Activated effector memory CD4-positive, alpha-beta T cell treated with Interleukin-2 at 50 U/mL for 16 hours (primary cell): Measurements from ENCODE around the gene SFTA2.
"Not testable (repeated sequence)": the region's sequence is repeated elsewhere in the genome, so short reads cannot be mapped to it uniquely, and the experiment has no call there.

Experiments
- DNase-seq: peaks from one replicate; pipeline ENCODE4 v3.0.0-alpha.2; 2020

The SFTA2 gene

GRCh38 chr6:30940361-30940986, 8.5 kb upstream of the SFTA2 start, which contains the start of gene MUCL3:
MUCL3 (plus strand) TSS chr6:30940973; CDS start chr6:30941000, 27 bp downstream.
- no peak for DNase-seq

- DNase-seq: no peak
Observed at GRCh38 chr6:30939473-30939872, 7.5 kb upstream of the SFTA2 start.

- no peak for DNase-seq
Observed at GRCh38 chr6:30938730-30939129, 6.8 kb upstream of the SFTA2 start.

- DNase-seq: no peak
Observed at GRCh38 chr6:30937265-30937664, 5.3 kb upstream of the SFTA2 start.

GRCh38 chr6:30935018-30935417, 3.0 kb upstream of the SFTA2 start:
- DNase-seq: no peak

- no peak for DNase-seq
Observed at GRCh38 chr6:30932665-30933365, 845 bp upstream of the SFTA2 start.

- DNase-seq: no peak
Observed at GRCh38 chr6:30931272-30931671, 698 bp downstream of the SFTA2 start.

GRCh38 chr6:30930506-30930905, 1.5 kb downstream of the SFTA2 start:
- DNase-seq: no peak

GRCh38 chr6:30928677-30929076, 3.3 kb downstream of the SFTA2 start:
- no peak for DNase-seq

- not testable (repeated sequence) for DNase-seq
Observed at GRCh38 chr6:30927080-30927479, 4.9 kb downstream of the SFTA2 start.

- DNase-seq: no peak
Observed at GRCh38 chr6:30926644-30927043, 5.3 kb downstream of the SFTA2 start.

GRCh38 chr6:30924040-30924627, 7.8 kb downstream of the SFTA2 start:
- DNase-seq: not testable (repeated sequence)

GRCh38 chr6:30922447-30922852, 9.5 kb downstream of the SFTA2 start:
- DNase-seq: no peak

- no peak for DNase-seq
Observed at GRCh38 chr6:30918670-30919069, 13.3 kb downstream of the SFTA2 start.

- DNase-seq: no peak
Observed at GRCh38 chr6:30917487-30917886, 14.5 kb downstream of the SFTA2 start.

- DNase-seq: no peak
Observed at GRCh38 chr6:30917041-30917440, 14.9 kb downstream of the SFTA2 start.

- no peak for DNase-seq
Observed at GRCh38 chr6:30915591-30915946, 16.4 kb downstream of the SFTA2 start.

- no peak for DNase-seq
Observed at GRCh38 chr6:30914854-30915590, 16.9 kb downstream of the SFTA2 start.

- peak; percentile 80 for DNase-seq
Observed at GRCh38 chr6:30914076-30914853, 17.7 kb downstream of the SFTA2 start, which contains the start of gene VARS2. VARS2 (plus strand) TSS chr6:30914238; CDS start chr6:30914837, 599 bp downstream.

- DNase-seq: no peak
Observed at GRCh38 chr6:30913721-30914075, 18.3 kb downstream of the SFTA2 start.

GRCh38 chr6:30912746-30913520, 19.0 kb downstream of the SFTA2 start:
- no peak for DNase-seq

- DNase-seq: not testable (repeated sequence)
Observed at GRCh38 chr6:30910473-30910872, 21.5 kb downstream of the SFTA2 start.
